Measurements from ENCODE around the gene GREB1. TPM values are rescaled to one million over a fixed set of nuclear protein-coding genes. Genes with fewer than 3 reads are reported as not detected.

Gene GREB1
- total RNA-seq, 1 donor from 2014 or later: 143 TPM

GRCh38 chr2:11665028-11665427 is 131.2 kb downstream of the GREB1 start:
- no peak for DNase-seq (ENCODE audit: low read depth, low spot score)
- Mint-ChIP-seq H3K27me3 (ENCODE audit: low read depth) (peaks cover 29% of the 10 kb centered on the region), H3K36me3 (ENCODE audit: low read depth) (peaks cover 9% of the 10 kb centered on the region), H3K9me3 (peaks cover 14% of the 10 kb centered on the region), H3K4me3 (no peak overlapping the region), H3K4me1 (peaks cover under 1% of the 10 kb centered on the region), H3K27ac (ENCODE audit: unreplicated experiment) (no peak overlapping the region)
- no peak for TF ChIP-seq CTCF (conservative IDR thresholded peaks at IDR 0.05)

- Mint-ChIP-seq H3K4me3 (no peak overlapping the region), H3K9me3 (peaks cover 14% of the 10 kb centered on the region), H3K4me1 (peaks cover 6% of the 10 kb centered on the region), H3K27ac (ENCODE audit: unreplicated experiment) (no peak overlapping the region), H3K27me3 (ENCODE audit: low read depth) (peaks cover 36% of the 10 kb centered on the region), H3K36me3 (ENCODE audit: low read depth) (peaks cover 9% of the 10 kb centered on the region)
- no peak for DNase-seq (ENCODE audit: low read depth, low spot score)
- TF ChIP-seq CTCF (conservative IDR thresholded peaks at IDR 0.05): no peak
Measured at GRCh38 chr2:11665510-11666362, 131.9 kb downstream of the GREB1 start.

- no peak for DNase-seq (ENCODE audit: low read depth, low spot score)
- Mint-ChIP-seq H3K36me3 (ENCODE audit: low read depth) (peaks cover 6% of the 10 kb centered on the region), H3K27me3 (ENCODE audit: low read depth) (peaks cover 40% of the 10 kb centered on the region), H3K27ac (ENCODE audit: unreplicated experiment) (no peak overlapping the region), H3K9me3 (peaks cover 11% of the 10 kb centered on the region), H3K4me3 (no peak overlapping the region), H3K4me1 (peaks cover 6% of the 10 kb centered on the region)
- TF ChIP-seq CTCF (conservative IDR thresholded peaks at IDR 0.05): no peak
Measured at GRCh38 chr2:11667194-11667593, 133.3 kb downstream of the GREB1 start.

- Mint-ChIP-seq H3K27ac (ENCODE audit: unreplicated experiment) (no peak overlapping the region), H3K27me3 (ENCODE audit: low read depth) (peaks cover 45% of the 10 kb centered on the region), H3K9me3 (peaks cover 6% of the 10 kb centered on the region), H3K4me1 (peaks cover 6% of the 10 kb centered on the region), H3K4me3 (no peak overlapping the region), H3K36me3 (ENCODE audit: low read depth) (peaks cover 1% of the 10 kb centered on the region)
- no peak for TF ChIP-seq CTCF (conservative IDR thresholded peaks at IDR 0.05)
- DNase-seq (ENCODE audit: low read depth, low spot score): no peak
Measured at GRCh38 chr2:11667866-11668637, 134.2 kb downstream of the GREB1 start.

- peaks cover 49% of the 10 kb centered on the region for H3K27me3 Mint-ChIP-seq (ENCODE audit: low read depth)
- no peak within 1 kb of the TSS for H3K27ac Mint-ChIP-seq (ENCODE audit: unreplicated experiment)
- TF ChIP-seq CTCF (conservative IDR thresholded peaks at IDR 0.05): no peak
- no peaks in the 10 kb centered on the region for H3K9me3 Mint-ChIP-seq
- H3K4me1 Mint-ChIP-seq: peaks cover 6% of the 10 kb centered on the region
- peak; percentile 59 for DNase-seq (ENCODE audit: low read depth, low spot score)
- no peaks in the 10 kb centered on the region for H3K36me3 Mint-ChIP-seq (ENCODE audit: low read depth)
- H3K4me3 Mint-ChIP-seq: no peak within 1 kb of the TSS
Measured at GRCh38 chr2:11669454-11670291, 135.8 kb downstream of the GREB1 start, which contains the start of gene NTSR2. Gene NTSR2 (minus strand): TSS chr2:11670195. CDS start chr2:11670129, 66 bp downstream.

Measured in neural crest cell (in vitro differentiated cells).